Measurements from ENCODE around the gene FGFR3.
"Not testable (repeated sequence)": the region's sequence is repeated elsewhere in the genome, so short reads cannot be mapped to it uniquely, and the experiment has no call there.

The FGFR3 gene

DNA sequence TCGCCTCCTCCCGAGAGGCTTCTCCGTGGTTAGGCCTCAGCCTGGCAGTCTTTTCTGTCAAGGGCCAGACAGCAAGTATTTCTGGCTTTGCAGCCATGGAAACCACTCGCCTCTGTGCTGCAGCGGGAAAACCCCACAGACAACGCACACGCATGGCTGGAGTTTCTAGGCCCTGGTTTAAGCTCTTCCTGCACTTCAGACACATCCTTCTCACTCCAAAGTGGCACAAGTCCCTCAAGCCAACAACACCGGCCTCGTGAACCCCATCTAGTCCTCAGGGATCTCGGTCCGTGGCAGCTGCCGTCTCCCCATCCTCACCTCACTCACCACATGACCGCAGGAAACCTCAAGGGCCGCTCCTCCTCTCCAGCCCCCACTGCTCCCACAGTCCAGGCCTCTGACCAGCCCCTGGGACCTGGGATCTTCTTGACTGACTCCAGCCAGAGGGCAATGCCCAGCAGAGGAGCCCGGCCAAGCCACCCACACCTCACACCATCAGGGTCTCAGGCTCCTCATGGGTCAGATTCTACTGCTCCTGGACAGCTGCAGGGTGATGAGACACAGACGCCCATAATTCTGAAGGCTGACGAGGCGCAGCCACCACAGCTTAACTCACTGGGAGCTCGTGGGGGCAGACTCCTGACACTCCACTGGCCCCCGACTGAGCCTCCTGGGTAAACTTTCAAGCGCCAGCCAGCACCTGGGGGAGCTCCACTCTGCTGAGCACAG is 41.1 kb downstream of the FGFR3 start:
- Histone ChIP-seq H3K27ac (no peak overlapping the region), H3K4me2 (no peak overlapping the region), H3K9ac (no peak overlapping the region), H4K20me1 (ENCODE audit: insufficient read depth) (no peaks in the 10 kb centered on the region), H3K36me3 (ENCODE audit: insufficient read depth) (no peaks in the 10 kb centered on the region), H2AFZ (ENCODE audit: low read depth) (no peak overlapping the region), H3K79me2 (ENCODE audit: insufficient read depth, low read depth) (no peaks in the 10 kb centered on the region), H3K27me3 (ENCODE audit: insufficient read depth, low read depth) (no peaks in the 10 kb centered on the region), H3K4me3 (IDR thresholded peaks at IDR 0.05; ENCODE audit: insufficient read depth, low read depth, low read length) (no peak overlapping the region), H3K4me1 (ENCODE audit: low read depth, poor library complexity, severe bottlenecking) (no peaks in the 10 kb centered on the region)
- TF ChIP-seq, protein P1, sequence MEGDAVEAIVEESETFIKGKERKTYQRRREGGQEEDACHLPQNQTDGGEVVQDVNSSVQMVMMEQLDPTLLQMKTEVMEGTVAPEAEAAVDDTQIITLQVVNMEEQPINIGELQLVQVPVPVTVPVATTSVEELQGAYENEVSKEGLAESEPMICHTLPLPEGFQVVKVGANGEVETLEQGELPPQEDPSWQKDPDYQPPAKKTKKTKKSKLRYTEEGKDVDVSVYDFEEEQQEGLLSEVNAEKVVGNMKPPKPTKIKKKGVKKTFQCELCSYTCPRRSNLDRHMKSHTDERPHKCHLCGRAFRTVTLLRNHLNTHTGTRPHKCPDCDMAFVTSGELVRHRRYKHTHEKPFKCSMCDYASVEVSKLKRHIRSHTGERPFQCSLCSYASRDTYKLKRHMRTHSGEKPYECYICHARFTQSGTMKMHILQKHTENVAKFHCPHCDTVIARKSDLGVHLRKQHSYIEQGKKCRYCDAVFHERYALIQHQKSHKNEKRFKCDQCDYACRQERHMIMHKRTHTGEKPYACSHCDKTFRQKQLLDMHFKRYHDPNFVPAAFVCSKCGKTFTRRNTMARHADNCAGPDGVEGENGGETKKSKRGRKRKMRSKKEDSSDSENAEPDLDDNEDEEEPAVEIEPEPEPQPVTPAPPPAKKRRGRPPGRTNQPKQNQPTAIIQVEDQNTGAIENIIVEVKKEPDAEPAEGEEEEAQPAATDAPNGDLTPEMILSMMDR (conservative IDR thresholded peaks at IDR 0.05; ENCODE audit: low read depth, low read length), result no peak

DNA sequence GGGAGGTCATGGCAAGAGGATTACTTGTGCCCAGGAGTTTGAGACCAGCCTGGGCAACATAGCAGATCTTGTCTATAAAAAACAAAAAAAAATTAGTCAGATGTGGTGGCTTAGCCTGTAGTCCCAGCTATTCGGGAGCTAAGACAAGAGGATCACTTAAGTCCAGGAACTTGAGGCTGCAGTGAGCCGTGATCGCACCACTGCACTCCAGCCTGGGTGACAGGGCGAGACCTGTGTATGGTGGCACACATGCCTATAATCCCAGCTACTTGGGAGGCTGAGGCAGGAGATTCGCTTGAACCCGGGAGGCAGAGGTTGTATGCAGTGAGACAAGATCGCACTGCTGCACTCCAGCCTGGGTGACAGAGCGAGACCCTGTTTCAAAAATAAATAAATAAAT is 42.7 kb downstream of the FGFR3 start:
- not testable (repeated sequence) for H3K4me2 ChIP-seq; H3K9ac ChIP-seq; H3K27me3 ChIP-seq (ENCODE audit: insufficient read depth, low read depth); H3K4me1 ChIP-seq (ENCODE audit: low read depth, poor library complexity, severe bottlenecking); H2AFZ ChIP-seq (ENCODE audit: low read depth); H3K27ac ChIP-seq; H3K36me3 ChIP-seq (ENCODE audit: insufficient read depth); H4K20me1 ChIP-seq (ENCODE audit: insufficient read depth); H3K4me3 ChIP-seq (IDR thresholded peaks at IDR 0.05; ENCODE audit: insufficient read depth, low read depth, low read length); H3K79me2 ChIP-seq (ENCODE audit: insufficient read depth, low read depth)

DNA sequence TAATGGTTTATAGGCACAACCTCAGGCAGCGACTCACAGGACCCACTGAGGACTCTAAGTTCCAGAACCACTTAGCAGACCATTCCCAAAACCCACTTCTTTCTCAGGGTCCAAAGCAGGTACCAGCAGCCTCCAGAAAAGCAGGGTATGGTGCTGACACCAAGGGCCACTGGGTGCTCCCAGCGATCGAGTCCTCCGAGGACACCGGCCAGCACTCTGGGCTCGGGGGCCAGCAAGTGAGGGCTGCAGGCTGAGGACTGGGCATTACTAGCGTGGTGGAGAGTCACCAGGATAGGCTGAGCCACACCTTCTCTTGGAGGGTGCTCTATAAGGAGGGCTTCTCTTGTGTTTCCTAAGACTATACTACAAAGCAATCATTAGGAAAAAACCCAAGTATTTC is 43.6 kb downstream of the FGFR3 start:
- Histone ChIP-seq H3K27ac (no peak overlapping the region), H3K4me1 (ENCODE audit: low read depth, poor library complexity, severe bottlenecking) (no peaks in the 10 kb centered on the region), H3K36me3 (ENCODE audit: insufficient read depth) (no peaks in the 10 kb centered on the region), H3K9ac (no peak overlapping the region), H3K4me2 (no peak overlapping the region), H3K27me3 (ENCODE audit: insufficient read depth, low read depth) (no peaks in the 10 kb centered on the region), H3K4me3 (IDR thresholded peaks at IDR 0.05; ENCODE audit: insufficient read depth, low read depth, low read length) (no peak overlapping the region), H3K79me2 (ENCODE audit: insufficient read depth, low read depth) (no peaks in the 10 kb centered on the region), H4K20me1 (ENCODE audit: insufficient read depth) (no peaks in the 10 kb centered on the region), H2AFZ (ENCODE audit: low read depth) (no peak overlapping the region)
- TF ChIP-seq, protein P1 (conservative IDR thresholded peaks at IDR 0.05; ENCODE audit: low read depth, low read length), result no peak

DNA sequence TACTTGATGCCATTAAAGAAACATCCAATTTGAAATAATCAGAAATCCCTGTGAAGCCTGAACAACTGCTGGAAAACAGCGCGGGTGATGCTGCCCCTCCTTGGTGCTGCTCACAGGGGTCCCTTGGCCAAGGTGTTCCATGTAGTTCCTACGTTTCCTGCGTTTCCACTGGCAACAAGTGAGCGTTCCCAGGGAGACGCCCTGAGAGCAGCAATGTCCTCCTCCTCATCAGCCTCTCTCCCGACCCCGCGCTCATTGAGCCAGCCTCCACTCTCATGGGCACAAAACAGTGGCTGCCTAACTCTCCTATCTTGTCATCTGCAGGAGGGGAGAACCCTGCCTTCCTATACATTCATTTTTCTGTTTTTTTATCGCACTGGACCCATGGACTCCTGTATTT is 44.0 kb downstream of the FGFR3 start:
- H3K27ac ChIP-seq, result no peak overlapping the region
- no peaks in the 10 kb centered on the region for H4K20me1 ChIP-seq (ENCODE audit: insufficient read depth)
- no peaks in the 10 kb centered on the region for H3K4me1 ChIP-seq (ENCODE audit: low read depth, poor library complexity, severe bottlenecking)
- TF ChIP-seq, protein P1 (conservative IDR thresholded peaks at IDR 0.05; ENCODE audit: low read depth, low read length), result no peak
- H3K4me3 ChIP-seq (IDR thresholded peaks at IDR 0.05; ENCODE audit: insufficient read depth, low read depth, low read length), result no peak overlapping the region
- no peak overlapping the region for H3K4me2 ChIP-seq
- no peaks in the 10 kb centered on the region for H3K36me3 ChIP-seq (ENCODE audit: insufficient read depth)
- H3K79me2 ChIP-seq (ENCODE audit: insufficient read depth, low read depth), result no peaks in the 10 kb centered on the region
- no peak overlapping the region for H2AFZ ChIP-seq (ENCODE audit: low read depth)
- H3K9ac ChIP-seq, result no peak overlapping the region
- no peaks in the 10 kb centered on the region for H3K27me3 ChIP-seq (ENCODE audit: insufficient read depth, low read depth)

DNA sequence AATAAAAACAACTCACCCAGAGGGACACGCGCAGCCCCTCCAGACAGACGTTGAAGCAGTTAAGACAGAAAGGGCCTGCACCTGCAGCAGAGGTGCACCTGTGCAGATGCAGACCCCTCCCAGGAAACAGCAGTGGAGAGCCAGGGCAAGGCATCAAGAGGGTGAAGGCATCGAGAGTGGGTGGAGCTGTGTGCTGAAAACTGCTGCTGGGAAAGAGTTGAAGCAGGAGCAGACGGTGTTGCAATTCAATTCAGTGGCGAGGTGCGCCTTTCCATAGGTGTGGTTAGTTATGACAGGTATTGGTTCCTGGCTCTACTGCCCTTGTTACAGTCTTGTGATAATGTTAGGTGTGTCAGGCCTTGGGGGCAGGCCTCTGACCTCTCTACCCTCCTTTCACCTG is 46.2 kb downstream of the FGFR3 start:
- no peak overlapping the region for H3K9ac ChIP-seq
- H4K20me1 ChIP-seq (ENCODE audit: insufficient read depth), result no peaks in the 10 kb centered on the region
- H3K4me3 ChIP-seq (IDR thresholded peaks at IDR 0.05; ENCODE audit: insufficient read depth, low read depth, low read length), result no peak overlapping the region
- H2AFZ ChIP-seq (ENCODE audit: low read depth), result no peak overlapping the region
- H3K4me1 ChIP-seq (ENCODE audit: low read depth, poor library complexity, severe bottlenecking), result no peaks in the 10 kb centered on the region
- H3K27ac ChIP-seq, result no peak overlapping the region
- H3K27me3 ChIP-seq (ENCODE audit: insufficient read depth, low read depth), result no peaks in the 10 kb centered on the region
- no peaks in the 10 kb centered on the region for H3K36me3 ChIP-seq (ENCODE audit: insufficient read depth)
- no peak overlapping the region for H3K4me2 ChIP-seq
- TF ChIP-seq, protein P1 (conservative IDR thresholded peaks at IDR 0.05; ENCODE audit: low read depth, low read length), result no peak
- H3K79me2 ChIP-seq (ENCODE audit: insufficient read depth, low read depth), result no peaks in the 10 kb centered on the region
